GM21717 (cell line): ENCODE results near the gene MSI2.

Experiments
- ATAC-seq: cut with Tn5 transposase; IDR thresholded peaks from one replicate; pipeline ENCODE4 v1.9.1; 2021; ENCODE audit warnings: mild to moderate bottlenecking, moderate library complexity; ENCODE audit not compliant: unreplicated experiment

The MSI2 gene

DNA sequence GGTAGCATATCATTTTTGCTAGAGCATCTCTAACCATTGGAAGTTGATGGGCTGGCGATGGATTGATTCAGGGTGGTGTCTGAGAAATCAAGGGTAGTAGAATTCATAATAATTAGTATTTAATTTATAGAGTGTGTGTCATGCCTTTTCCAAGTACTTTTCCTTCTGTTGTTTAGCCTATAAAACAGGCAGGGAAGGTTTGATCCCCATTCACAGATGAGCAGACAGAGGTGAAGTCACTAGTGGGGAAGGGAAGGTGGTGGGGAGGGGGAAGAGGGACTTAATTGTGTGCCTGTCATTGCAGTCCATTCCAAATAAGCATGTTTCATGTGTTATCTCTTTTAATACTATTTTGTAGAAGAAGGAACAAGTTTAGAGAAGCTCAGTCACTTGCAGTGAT lies 131.3 kb downstream of the MSI2 start:
- no peak for ATAC-seq

DNA sequence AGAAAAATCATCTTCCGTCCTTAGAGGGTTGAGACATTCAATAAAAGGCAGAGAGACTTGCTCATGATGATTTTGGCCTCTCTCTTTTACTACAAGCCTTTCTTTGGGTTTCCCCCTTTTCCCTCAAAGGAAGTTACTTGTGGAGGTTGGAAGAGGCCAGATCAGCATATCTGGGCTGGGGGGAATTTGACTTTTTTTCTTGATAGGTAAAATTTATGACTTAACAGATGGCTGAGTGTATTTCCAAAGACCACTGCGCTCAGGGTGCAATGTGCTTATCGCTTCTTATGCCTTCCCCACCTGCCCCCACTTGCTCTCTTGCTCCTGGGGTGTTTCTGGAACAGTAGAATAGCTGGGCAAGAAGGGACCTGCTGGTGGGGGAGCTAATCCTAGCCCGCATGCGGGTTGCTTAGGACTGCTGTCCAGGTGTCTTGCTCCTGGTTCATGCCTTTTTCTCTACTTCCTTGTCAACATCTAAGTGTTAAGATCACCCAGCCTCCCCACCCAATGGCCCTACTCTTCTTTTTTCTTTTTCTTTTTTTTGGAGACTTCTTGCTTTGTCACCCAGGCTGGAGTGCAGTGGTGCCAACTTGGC lies 131.9 kb downstream of the MSI2 start:
- no peak for ATAC-seq

DNA sequence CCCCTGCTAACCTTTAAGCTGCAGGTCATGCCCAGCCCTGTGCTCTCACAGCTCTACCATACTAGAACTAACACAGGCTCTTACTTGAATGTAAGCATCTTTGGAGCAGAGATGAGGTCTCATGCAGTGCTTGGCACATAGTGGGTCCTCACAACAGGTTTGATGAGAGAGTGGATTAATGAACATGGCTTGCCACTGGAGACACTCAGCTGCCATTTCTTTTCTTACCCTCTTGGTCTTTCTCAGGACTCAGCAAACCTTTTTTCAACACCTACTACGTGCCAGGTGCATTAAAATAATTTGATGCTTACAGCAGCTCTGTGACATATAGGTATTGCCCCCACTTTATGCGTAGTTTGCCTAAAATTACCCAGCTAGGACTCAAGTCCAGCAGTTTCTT lies 133.2 kb downstream of the MSI2 start:
- ATAC-seq: no peak

DNA sequence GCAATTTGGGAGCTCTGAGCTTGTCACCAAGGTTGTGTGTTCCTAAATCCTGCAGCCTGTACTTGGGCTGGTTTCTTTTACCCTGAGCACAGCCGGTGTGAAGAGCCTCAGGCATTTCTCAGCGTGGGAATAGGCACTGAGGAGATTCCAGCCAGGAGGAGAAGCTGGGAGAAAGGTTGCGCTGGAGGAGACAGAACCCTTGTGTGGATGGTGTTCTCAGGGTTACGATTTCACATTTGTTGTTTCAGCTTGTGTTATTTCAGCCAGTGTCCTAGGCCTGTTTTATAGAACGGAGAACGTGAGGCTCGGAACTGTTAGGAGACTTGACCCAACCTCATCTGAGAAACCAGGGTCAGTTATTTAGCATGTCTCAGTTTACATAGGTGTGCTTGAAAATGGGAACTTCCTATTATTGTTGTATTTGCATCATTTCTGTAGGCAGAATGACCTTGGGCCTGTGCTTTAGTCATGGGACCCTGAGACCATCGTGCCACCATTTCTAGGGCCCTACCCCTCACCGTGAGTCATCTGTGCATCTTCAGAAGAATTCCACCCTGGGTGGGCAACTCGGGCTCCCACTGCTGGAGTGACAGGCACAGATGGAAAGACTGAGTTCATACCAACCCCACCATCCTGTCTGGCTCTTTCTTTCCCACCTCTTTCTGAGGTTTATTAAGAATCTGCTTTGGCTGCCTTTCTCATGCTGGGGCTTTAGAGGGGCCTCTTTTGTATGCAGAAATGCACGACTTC lies 134.9 kb downstream of the MSI2 start:
- no peak for ATAC-seq

DNA sequence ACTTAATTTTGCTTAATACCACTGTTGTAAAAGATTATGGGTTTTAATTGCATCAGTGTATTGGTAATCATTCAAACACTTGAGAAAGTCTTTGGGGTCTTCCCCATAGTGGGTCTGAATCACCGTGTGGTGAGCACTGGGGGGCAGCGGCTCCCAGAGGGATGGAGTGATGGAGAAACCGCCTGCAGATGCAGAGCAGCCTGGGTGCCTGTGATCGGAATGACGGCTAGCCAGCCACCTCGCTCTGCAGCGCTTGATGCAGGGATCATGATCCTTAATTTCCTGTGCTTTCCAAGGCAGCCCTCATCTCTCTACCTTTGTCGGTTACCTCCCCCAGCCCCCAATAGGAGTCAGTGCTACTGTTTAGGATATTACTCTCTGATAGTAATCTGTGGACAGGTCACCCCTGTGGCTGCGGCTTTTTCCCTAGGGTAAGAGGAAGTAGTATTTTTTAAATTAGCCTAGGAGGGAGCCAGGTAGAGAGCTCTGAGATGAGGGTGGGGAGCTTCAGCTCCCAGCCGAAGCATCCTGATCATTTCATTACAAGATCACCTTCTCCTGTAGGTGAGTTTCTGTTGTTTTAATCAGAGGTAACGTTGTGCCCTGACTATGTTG lies 135.6 kb downstream of the MSI2 start:
- no peak for ATAC-seq

DNA sequence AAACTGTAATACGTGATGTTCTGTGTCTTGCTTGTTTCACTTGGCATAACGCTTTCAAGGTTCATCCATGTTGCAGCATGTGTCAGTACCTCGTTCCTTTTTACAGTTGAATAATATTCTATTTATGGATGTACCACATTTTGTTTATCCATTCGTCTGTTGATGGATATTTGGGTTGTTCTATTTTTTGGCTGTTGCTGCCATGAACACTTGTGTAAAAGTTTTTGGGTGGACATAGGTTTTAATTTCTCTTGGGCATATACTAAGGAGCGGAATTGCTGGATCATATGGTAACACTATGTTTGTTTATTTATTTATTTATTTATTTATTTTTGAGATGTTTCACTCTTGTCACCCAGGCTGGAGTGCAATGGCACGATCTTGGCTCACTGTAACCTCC lies 137.0 kb downstream of the MSI2 start:
- ATAC-seq: no peak

DNA sequence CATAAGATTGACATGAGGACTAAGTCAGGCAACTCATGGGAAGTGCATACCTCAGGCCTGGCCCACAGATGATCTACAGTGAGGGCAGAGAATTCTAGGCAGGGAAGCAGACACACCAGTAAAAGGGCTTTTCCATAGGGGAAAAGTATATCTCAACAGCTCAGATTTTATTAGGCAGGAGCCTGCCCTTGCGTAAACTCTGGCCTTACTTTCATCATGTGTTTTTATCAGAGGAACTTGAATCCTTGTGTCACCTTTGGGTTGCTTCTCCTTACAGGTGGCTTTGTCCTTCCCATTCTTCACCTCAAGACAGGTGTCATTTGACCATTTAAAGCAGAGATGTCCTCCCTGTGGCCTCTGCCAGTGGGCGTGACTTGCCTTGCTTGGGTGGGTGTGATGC lies 138.1 kb downstream of the MSI2 start:
- ATAC-seq: no peak

DNA sequence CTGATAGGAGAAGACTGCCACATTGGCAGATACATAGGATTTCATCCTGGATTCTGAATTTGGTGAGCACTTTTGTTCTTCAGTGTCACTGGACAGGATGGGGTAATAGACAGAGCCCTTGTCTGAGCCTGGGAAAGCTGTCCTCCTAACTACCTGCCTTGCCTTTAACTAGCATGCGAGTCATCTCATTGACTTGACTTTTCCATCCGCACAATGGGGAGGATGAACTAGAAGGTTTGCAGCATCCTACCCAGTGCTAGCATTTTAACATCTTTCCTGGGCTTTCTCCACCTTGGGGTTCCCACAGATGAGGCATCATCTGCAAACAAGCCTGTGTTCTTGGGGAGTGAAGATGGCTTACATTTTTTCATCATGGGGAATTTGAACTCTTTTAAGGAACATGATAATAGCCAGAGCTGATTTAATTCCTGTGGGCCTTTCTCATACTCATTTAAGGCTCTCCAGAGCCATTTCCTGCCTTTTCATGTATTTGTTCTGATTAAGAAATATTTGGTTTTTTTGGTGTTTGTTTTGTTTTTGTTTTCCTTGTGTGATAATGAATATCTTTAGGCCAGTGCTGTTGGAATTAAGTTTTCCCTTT lies 139.5 kb downstream of the MSI2 start:
- no peak for ATAC-seq

DNA sequence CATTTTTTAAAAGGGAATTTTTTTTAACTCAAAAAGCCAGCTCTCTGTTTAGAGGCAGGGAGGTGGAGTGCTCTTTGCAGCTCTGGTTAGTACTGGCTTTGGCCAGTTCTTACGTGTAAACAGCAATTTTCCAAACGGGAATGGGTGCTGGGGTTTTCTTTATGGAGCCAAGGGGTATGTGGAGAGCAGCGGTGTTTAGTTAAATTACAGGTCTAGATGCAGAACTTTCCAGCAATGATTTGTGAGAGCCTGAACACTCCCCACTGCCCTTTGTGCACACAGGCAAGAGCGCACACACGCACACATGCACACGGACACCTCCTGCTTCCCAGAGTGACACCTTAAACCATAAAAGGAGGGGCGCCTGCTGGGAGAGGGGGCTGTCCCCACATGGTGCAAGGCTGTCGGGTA lies 140.2 kb downstream of the MSI2 start:
- ATAC-seq: no peak

DNA sequence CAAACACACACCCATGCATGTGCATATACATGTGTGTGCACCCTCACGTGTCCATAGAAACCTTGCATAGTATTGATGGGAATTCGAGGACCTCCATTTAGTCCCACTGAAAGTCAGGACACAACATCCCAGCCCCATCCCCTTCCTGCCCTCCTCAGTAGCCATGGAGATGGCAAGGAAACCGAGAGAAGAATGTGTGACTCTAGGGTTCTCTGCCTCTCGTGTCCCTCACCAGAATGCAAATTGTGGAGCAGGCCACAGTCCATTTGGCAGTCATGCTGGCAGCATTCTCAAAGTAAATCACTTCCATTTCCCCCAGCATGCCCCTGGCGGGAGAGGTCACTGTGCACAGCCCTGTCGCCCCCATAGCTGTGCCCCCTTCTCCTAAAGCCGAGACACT lies 141.1 kb downstream of the MSI2 start:
- ATAC-seq: no peak

DNA sequence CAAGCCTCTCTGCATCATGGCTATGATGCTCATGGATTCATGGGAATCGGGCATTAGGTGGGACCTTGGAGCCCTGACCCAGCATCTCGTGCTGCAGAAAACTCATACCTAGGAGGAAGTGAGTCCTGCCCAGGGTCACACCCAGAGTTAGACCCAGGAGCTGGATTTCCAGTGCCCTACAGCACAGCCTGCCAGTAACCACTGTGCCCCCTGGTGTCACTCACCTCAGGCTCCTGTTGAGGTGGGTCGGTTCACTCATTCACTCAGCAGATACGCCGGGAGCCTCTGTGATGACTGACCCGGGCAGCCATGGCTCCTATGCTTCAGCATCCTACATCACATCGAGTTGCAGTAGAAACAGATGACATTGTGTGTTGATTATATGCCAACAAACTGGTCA lies 143.4 kb downstream of the MSI2 start:
- ATAC-seq: no peak

DNA sequence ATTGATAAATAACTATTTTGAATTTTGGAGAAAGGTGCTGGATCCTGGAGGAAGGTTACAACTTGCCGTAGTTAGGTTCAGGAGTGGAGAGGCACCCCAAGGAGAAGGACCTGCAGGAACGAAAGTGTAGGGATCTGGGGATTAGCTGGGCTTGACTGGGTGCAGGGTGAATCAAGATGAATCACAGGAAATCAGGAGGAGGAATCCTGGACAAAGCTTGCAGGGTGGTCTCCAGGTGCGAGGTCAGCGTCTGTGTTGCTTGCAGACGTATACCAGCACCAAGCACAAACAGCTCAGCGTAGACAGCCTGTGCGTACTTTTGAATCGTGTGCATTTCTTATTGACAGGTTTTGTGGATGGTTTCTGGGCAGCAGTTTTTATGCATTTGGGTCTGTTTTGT lies 144.3 kb downstream of the MSI2 start:
- ATAC-seq: no peak

DNA sequence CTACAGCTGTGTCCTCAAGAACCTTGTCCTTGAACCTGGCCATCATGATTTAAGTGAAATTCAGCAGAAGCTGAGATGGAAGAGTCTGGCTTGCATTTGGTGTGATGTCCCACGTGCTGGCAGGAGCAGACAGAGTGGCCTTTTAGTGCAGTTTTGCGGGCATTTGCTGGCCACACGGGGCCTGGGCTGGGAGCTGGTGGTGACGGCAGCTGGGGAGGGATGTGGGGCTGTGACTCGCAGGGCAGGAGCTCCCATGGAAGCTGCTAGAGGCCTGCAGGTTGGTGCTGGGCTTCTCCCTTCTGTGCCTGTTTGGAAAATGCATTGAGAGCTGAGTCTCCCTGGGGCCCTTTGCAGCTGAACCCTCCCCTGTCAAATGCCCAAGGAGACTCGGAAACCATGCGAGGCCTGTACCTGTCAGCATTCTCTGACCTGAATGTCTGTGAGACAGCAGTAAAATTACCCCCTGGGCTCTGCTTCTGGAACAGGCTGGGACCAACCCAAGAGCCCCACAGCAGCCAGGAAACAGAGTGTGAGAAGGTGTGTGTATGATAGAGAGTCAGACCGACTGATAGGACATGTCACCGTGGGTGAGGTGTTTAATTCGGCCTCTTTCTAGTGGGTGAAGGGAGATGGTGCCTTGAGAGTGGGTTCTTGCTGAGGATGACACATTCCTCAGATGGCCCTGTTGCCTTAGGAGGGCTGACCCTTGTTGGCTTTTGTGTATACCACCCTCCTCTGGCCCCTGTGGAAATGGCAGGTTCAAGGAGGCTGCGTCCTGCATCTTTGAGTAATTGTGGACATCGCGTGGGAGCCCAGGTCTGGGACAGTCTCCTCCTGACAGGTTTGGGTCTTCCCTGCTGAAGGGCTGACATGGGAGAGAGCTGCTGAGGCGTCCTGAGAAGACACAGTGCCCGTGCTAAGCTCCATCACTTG lies 145.5 kb downstream of the MSI2 start:
- ATAC-seq: no peak

DNA sequence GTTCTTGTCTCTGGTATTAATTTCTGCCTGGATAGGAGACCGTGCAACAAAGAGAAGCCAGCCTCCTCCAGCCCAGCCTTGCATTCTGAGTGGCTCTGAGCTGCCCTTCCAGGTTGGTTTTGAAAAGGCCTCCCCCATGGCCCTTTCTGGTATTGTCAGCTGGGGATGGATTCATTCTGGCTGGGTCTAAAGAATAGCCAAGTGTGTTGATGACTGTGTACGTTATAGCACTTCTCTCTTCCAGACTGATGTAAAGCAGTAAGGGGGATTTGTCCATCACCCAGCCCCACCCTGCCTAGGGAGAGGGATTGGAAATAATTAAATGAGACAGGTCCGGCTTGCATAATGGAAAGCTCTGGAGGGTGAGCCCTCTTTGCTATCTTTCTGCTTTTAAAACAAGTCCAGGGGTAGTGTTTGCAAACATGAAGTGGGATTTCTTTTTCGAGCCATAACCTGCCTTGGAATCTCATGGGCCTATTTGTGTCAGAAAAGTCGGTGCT lies 146.4 kb downstream of the MSI2 start:
- ATAC-seq: no peak

DNA sequence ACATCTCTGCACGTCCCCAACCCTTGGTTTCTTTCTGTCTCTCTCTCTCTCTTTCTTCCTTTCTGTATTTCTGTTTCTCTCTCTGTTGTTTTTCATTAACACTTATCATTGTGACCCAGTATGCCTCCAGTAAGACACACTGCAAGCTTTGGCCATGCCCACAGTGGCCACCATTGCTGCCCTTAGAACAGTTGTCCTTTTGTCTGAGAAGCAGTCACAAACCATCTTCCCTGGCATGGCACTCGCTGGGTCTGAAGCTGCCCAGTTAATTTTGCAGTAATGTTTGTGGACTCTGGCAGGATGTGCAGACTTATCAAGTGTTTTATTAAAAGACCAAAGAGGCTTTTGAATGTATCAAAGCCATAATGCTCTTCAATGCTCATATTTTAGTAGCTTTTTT lies 146.9 kb downstream of the MSI2 start:
- no peak for ATAC-seq

DNA sequence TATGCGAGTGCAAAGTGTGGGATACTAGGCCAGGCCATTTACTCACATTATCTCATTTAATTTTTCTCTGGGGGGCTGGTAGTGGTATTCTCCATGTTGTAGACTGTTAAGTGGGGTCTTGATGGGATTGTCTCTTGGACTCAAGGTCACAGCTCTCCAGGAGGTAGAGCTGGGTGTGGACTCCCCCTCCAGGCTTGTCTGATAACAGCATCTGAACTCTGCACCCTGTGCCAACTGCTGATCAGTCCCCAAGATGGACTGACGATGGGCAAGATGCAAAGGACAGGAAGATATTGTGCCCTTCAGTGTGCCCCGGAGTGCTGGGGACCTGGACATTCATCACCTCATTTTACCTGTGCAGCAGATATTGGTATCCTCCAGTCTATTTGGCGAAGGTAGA lies 147.8 kb downstream of the MSI2 start:
- no peak for ATAC-seq

DNA sequence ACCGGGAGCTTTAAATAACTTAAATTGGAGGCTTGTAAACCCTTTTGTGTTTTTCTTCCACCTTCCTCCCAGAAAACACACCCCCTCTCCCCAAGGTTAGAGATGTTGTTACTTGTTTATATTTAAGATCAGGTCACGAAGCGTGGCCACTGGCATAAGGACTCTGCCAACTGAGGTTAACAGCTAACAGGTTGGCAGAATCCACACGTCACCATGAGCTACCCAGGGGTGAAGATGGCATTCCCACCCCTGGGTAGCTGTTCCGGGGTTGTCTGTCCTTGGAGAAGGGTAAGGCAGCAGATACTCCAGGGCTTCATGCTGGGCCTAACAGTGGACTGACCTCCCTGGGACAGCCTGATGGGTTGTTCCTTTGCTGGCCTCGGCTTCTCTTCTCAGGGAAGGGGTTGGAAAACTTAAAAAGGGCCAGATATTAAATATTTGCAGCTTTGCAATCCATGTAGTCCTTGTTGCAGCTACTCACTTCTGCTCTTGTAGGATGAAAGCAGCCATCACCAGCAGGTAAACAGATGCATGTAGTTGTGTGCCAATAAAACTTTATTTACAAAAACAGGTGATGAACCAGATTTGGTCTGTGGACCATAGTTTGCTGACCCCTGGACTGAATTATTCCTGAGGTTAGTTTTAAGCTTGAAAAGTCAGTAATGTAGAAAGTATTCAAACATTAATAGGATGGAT lies 148.6 kb downstream of the MSI2 start:
- ATAC-seq: no peak

DNA sequence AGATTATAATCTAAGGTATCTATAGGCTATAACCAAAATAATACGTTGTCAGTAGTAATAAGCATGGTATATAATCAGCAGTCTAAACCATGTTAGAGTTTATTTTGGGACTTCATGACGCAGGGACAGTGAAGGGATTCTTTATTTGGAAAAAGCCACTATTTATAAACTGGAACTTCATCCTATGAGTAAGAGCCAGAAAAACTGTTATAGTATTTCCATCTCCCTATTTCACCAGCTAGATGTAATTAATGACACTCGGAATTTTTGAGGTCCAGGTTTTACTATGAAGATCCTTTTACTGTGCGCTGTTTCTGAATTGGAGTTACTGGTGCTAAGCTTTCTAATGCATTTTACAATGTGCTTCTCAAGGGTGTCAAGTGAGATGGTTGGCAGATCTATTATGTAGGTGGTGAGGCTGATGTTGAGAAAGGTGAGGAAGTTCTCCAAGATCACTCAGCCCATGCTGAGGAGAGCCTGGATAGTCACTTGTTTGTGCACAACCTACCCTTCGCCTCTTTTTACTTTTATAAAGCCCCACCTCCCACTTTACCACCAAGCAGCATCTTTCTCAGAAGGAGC lies 149.3 kb downstream of the MSI2 start:
- no peak for ATAC-seq

DNA sequence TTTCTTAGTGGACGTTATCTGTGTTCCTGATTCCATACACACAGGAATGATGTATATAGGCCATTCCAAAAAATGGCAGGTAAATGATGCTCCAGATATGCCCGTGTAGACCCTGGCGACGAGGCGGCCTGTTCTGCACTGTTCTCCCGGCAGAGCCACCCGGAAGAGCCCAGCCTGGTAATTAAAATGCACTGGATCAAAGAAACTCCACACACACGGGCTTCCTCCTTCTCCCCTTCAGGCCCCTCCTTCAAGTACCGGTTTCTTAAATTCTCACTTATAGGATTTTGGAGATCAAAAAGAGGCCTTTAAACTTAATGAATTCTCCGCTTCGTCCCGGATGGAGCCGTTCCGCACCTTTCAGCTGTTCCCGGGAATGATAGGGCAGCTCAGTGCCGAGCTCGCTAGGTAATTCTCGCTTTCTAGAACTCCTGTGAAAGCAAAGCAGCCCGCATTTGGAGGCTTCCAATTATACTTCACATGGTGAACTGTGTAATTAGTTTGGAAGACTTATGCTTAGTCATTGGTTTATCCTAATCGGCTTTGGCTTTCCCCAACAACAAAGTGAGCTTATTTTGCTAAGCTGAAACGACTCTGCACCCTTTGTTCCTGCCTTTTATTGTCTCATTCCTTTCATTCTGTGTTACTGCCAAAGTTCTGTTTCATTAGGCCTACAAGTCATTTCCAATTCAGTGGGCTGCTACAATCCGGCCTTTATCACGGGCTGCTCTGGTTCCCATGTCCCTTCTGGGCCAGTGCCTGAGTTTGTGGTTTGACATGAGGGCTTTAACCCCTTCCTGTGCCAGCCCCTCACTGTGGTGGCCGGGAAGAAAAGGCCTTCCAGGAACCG lies 150.0 kb downstream of the MSI2 start:
- no peak for ATAC-seq
